Left ventricle myocardium superior (tissue), 1 donor: Measurements from ENCODE around the gene LRRC4C. TPM values are rescaled to one million over a fixed set of nuclear protein-coding genes. Genes with fewer than 3 reads are reported as not detected.

Experiments
- ATAC-seq: fragments of 200-7000 bp; cut with Tn5 transposase; one replicate; pipeline ENCODE4 v1.9.1; 2020; ENCODE audit warnings: mild to moderate bottlenecking, moderate library complexity
- DNase-seq: peaks from one replicate; pipeline ENCODE4 v3.0.0-alpha.2; 2020
- intact Hi-C: fragments of 100-400 bp; cut with micrococcal nuclease; formaldehyde crosslinking; loops from one replicate; pipeline ENCODE4 v1.11.0; 2022
- total RNA-seq: library from RNA; stranded (reverse); fragmentation: NEBNext Ultra II Directional; extraction: Animal tissue kit (Norgen Biotek cat#: 25700); gene quantifications from one replicate; pipeline ENCODE4 v1.2.1, GENCODE V29; 2021
- donor health status: DM: no; HTN: yes; CAD: no; lungs with severe emphysema.

The LRRC4C gene
- total RNA-seq, 1 donor from 2014 or later: 0.57 TPM

DNA sequence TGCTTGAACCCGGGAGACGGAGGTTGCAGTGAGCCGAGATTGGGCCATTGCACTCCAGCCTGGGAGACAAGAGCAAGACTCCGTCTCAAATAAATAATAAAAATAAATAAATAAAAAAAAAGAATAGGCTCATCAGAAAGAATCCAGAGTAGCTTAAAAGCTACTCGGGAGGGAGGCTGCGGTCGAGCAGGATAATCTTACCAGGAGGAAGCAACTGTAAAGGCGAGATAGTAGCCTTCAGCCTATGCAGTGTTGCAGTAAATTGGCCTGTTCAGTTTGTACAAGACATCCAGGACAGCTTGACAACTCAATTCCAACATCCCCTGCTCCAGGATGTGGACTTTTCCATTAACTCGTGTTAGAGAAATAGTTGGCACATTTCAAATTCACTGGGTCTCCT, 1164.7 kb downstream of the LRRC4C start:
- DNase-seq (no peak), ATAC-seq (no peak)
- intact Hi-C loops: no loop called here

DNA sequence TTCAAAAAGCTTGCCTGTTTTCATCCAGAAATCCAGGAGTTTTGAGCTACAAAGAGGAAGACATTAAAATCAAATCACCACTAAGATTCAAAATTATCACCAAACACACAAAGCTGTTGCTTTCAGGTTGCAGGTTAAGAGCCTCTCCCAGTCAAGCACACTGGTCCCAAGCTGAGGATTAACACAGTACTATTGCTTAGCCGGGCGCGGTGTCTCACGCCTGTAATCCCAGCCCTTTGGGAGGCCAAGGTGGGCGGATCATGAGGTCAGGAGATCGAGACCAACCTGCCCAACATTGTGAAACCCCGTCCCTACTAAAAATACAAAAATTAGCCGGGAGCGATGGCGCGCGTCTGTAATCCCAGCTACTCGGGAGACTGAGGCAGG, 1165.1 kb downstream of the LRRC4C start:
- DNase-seq (no peak), ATAC-seq (no peak)
- intact Hi-C loops: no loop called here

DNA sequence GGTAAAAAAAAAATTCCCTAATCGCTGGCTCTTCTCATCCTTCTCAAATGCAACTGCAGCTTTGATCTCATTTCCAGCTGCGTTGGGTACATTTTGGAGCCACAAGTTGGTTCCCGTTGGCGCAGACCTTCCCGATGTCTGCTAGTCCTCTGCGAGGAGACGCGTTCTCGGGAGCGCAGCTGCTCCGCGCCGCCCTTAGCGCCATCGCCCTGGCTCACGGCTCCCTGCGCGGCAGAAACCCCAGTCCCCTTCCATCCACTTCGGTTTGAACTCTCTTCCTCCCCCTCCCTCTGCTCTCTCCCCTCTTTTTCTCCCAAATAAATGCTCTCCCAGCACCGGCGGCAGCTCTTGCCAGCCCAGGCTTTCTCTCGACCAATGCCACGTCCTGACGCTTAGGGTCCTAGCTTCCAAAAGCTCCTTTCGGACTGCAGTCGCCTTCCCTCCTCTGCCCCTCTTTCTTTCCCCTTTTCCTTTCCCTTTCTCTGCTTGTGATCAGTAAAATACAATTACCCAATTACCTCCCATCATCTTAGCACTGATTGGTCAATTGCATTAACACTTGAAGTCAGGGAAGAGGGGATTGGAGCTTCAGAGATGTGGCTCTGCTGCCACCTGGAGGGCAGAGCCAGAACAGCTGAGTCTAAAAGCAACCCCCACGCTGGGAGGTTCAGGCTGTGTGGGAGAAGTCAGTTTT, 1165.7 kb downstream of the LRRC4C start:
- intact Hi-C loops: no loop called here
- ATAC-seq (peak; percentile 90), DNase-seq (peak; percentile 68)

DNA sequence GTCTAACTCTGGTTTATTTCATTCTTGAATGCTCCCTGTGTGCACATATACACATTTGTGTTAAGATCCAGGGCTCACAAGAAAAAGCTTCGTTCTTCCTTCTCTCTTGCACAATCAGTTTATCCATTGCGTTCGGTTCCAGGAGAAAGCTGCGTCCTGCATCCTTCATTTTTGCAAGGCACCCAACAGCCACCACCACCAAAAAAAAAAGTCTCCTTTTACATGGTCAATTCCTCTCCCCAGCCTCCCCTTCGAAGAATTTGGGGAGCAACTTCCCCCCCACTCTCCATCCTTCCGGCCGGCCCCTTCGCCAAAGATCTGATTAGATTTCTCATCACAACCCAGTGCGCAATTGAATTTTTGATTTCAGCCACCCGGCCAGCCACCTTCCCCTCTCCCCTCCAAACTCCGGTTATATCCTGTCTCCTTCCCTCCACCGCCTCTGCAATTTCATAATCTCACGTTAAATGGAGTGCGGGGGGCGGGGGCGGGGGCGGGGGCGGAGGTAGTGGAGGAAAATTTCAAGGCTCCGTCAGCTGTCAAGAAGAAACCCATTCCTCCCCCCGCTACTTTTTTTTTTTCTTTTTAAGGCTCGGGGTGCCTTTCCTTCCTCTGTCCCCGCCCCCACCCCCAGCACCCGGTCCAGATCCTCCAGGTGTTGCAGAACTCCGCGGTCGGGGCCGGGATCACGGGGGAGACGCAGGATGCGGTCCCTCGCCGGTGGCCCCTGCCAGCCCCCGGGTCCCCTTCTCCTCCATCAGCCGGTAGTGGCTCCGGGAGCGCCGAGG, 1166.5 kb downstream of the LRRC4C start:
- peak; percentile 21 for ATAC-seq
- no peak for DNase-seq

DNA sequence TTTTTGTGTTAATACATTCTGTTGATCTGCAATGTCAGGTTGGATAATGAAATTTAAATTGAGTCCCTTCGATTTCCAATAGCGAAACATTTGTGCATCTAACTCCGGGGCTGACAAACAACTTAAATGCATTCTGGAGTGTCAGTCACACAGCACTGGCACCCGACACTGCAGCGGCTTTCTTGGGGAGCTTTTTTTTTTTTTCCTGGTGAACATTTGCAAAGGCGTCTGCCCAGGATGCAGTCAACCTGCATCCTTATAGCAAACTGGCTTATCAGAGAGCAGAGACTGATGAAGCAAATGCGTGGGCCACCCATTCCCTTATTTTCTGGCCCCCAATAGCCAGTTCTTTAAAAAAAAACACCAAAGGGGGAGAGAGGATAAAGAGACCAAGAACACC, 1167.7 kb downstream of the LRRC4C start:
- ATAC-seq (no peak), DNase-seq (no peak)
- intact Hi-C loops: no loop called here

More for the DNA sequence above, 1166.5 kb downstream of the LRRC4C start:
- intact Hi-C loops: no loop called here

DNA sequence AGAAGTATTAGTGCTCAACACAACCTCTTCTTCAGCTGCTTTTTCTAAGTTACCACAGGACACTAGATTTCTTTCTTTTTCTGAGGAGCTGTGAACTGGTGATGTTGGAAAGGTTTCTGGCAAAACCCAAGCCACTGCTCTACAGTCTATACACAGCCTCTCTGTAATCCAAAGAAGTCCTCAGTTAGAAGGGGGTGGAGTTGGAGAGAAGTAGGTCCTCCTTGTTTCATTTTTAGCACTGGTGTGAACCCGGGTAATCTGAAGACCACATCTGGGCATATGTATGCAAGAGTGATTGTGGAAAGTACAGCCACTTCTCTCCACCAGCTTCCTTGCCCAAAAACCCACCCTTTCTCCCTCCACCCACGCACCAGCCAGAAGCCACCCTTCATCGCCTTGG, 1168.1 kb downstream of the LRRC4C start:
- intact Hi-C loops: no loop called here
- ATAC-seq (no peak), DNase-seq (no peak)

DNA sequence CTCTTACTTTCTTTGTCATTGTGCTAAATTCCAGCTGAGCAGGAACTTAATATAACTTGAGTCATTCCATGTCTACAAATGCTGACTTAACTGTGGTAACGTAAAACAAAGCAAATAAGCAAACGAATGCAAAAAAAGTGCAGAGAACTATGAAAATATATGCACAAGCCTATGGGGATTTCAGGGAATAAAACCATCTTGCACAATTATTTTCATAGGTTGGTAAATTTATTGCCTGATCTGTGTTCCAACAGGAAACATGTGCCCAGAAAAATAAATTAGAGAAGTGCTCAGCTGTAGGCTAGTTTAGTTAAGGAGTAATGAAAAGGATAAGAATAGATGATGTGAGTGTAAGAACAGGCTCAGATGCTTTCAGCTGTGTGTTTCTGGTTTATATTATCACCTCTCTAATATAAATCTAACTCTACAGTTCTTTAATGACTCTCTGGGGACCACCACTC, 1169.3 kb downstream of the LRRC4C start:
- ATAC-seq: no peak
- DNase-seq: no peak
- intact Hi-C loops: no loop called here

DNA sequence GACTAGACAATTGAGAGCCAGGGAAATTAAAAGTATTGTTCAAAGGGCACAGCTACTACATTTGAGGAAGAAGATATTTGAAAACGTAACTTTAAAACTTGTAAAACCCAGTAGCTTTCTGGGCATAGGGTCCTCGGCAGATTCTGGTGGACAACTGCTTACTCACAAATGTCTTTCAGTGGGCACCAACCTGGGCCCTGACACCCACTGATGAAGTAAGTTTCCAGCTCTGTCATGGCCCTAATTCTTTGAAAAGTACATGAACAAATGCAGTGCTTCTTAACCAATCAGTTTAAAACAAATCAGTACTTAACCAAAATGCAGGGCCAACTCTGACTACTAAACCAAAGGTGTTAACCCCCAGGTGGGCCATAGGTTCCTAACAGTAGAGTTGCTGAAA, 1170.1 kb downstream of the LRRC4C start:
- intact Hi-C loops: no loop called here
- no peak for DNase-seq
- no peak for ATAC-seq

DNA sequence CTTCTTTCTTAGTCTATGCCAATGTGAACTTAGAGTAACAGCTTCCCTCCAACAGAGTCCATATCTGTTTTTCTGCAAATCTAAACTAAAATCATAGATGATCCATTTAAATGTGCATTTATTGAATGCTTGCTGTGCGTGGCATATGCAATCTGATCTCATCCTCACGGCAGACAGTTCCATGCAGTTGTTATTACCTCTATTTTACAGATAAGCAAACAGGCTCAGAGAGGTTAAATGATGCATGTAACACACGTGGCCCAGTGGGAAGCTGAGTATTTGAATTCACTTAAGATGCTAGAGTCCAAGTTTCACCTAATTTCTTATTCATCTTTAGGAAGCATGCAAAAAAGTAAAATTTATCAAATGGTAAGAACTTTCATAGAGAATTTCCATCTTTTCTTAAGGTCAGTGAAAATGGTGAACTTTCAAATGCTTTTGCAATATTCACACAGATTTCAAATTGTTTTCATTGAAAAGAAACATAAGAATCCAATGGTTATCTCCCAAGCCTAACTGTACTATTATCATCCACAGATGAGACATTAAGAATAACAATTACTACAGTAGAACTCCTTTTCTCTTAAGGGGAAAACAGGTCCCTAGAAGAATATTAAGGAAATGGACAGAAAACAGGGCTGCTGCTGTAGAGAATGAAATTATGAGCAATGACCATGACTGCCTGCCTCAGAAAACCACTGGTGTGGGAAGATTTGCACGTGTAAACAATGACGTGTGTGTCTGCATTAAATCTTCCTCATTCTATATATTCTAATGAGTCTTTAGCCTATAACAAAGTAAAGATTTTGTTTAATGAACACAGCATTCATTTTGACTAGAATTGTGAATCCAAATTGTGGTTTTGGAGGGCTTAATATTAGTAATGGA, 1171.3 kb downstream of the LRRC4C start:
- intact Hi-C loops: no loop called here
- no peak for DNase-seq
- ATAC-seq: no peak

DNA sequence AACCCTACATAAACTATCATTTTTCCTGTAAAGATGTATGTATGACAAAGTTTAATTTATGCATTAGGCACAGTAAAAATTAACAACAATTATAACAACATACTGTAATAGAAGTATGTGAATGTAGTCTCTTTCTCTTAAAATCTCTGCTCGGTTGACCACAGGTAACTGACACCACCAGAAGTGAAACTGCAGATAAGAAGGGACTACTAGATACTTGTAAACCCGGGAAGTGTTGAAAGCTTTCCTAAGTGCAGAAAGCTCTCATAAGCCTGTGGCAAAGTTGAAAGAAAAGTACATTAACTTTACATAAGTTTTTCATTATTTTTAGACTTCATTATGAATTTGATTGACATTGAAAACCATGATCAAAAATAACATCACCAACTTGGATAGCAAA, 1173.3 kb downstream of the LRRC4C start:
- ATAC-seq (no peak), DNase-seq (no peak)
- intact Hi-C loops: no loop called here

DNA sequence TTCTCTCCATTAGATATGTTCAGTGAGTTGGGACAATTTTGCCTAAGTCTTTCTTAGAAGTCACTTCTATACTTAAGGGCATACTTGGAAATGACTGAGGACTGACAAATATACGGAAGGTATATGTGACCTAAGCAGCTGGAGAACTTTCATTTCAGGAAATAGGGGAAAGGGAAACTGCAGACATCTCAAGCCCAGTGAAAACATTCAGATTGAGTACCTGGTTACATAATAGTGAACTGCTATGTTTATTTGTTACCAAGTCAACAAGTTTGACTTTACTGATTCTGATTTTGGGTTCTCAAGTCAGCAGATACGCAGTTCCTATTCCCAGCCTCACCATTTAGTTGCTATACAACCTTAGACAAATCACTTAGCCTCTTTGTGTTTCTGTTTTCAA, 1173.9 kb downstream of the LRRC4C start:
- intact Hi-C loops: no loop called here
- ATAC-seq (no peak), DNase-seq (no peak)

DNA sequence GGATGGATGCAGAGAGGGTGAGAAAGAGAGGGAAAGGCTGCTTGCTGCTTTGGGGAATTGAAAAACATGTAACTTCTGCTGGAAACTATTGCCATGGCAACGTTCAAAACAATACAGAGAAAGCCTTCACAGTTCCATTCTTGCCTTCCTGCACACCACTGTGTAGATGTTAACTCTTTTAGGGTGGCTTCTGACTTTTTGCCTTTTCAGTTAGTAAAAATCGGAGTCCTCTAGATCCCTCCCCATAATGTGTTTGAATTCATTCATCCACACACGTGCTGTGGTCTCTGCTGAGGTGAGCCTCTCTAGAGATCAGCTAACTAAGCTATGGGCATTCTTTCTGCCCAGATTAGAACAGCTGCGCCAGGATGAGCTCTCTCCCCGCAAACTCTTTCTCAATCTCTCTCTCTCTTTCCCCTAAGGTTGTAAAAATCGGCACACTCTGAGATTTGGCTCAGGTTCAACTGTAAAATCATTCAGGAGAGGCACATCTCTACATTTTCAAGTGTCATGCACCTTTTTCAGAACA, 1178.3 kb downstream of the LRRC4C start:
- DNase-seq (no peak), ATAC-seq (peak; percentile 49)
- intact Hi-C loops: no loop called here

DNA sequence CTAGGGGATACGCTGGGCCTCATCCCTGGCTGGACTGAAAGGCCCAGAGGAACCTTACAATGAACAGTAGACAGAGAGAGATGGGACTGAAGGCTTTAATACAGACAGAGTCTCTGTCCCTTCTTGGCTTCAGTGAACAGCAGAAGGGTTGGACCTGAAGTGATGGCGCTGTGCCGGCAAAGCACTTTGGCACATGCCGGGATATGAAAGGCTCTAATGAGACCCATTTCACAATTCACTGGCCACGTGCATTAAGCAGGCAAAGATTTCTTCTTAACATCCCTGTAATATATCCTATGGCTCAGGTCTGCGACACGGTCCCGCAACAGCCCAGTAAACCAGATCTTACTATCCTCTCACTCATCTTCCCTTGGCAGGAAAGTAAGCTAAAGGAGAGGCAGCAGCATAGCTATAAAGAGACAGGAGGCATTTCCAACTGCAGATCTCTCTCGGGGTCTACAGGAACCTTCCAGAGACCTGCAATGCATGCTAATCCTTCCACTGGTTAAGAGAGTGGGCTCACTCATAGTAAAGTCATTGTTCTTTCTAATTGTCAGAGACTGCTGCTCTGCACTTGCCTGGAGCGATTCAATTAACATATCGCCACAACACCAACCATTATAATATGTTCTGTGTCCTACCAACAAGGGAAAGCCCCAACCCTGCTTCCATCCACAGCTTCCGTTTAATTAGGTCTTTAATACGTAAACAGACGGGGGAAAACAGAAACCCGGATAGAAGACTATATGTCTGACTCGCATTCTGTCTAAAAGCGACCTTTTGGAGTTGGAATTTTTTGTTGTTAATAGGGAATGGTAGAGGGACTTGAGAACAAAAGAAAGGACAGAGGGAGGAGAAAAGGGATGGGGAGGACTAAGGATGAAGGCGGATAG, 1179.0 kb downstream of the LRRC4C start:
- intact Hi-C loops: no loop called here
- DNase-seq: peak; percentile 55

DNA sequence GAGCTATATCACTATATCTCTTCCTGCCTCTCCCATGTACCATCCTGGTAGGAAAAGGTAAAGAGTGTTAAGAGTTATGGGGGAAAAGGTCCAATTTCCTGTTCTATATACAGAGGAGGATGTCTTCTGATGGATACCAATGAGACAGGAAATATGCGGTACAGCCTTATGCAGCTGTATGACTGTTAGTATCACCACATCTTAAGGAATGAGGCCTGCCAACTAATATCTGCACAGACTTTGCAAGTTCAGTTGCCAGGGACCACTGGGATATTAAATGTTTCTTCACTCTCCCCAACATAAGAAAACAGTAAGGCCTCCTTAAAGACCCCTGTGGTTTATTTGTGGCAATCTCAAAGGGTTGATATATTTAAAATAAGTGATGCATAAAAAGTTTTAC, 1182.5 kb downstream of the LRRC4C start:
- DNase-seq (no peak), ATAC-seq (no peak)
- intact Hi-C loops: no loop called here

More for the DNA sequence above, 1179.0 kb downstream of the LRRC4C start:
- peak; percentile 46 for ATAC-seq

DNA sequence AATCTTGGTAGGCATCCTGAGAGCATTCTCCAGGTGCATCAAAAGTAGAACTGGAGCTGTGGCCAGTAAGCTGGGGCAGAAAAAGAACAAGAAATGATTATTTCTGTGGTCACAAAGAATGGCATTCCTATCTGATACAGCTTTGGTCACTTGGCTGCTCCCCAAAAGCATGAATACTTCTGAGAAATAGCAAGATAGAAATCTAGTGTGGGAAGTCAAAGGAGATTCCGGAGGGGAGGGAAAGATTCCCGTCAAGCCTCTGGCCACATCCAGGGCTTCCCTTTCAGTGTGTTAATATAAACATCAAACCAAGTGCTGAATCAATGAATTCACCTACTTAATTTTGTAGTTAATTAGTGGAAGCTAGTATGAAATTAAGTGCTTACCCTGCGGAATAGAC, 1185.4 kb downstream of the LRRC4C start:
- ATAC-seq (no peak), DNase-seq (no peak)
- intact Hi-C loops: no loop called here

DNA sequence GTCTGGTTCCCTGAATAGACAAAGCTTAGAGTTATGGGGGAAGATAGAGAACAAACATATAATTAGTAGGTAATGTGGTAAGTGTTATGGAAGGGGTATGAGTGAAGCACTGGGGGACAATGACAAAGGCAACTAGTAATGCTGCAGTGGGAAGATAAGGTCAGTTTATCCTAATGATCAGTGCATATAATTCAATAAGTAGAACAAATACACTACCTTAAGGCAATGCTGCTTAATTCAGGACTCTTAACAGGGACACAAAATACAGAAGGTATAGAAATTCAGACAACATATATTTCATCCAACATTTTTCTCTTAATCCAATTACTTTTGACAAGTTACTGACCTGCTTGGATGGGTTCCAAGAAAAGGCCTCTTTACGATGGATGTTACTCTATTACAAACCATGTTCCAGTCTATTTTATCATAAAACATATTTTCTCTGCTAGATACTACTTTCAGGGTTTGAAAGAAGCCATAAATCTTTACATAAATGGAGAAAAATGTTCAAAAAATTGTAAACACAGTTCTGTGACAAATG, 1186.2 kb downstream of the LRRC4C start:
- DNase-seq (no peak), ATAC-seq (no peak)
- intact Hi-C loops: no loop called here

DNA sequence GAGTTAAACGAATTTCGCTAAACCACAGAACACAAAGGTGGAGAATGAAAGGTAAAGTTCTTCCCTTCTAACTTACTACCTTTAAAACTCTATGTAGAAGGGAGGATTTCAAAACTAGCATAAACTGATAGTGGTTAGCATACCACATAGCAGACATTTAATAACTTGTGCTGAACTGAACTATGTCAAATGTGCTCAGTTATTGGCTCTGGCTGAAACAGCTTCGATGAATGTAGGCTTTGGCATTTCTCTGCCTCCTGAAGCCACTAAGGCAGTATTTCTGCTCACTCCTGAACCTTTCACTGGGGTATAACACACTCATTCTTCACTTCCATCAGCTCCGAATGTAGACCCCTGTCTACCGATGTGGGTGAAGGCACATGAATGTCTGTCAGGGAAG, 1188.1 kb downstream of the LRRC4C start:
- ATAC-seq (no peak), DNase-seq (no peak)
- intact Hi-C loops: no loop called here

DNA sequence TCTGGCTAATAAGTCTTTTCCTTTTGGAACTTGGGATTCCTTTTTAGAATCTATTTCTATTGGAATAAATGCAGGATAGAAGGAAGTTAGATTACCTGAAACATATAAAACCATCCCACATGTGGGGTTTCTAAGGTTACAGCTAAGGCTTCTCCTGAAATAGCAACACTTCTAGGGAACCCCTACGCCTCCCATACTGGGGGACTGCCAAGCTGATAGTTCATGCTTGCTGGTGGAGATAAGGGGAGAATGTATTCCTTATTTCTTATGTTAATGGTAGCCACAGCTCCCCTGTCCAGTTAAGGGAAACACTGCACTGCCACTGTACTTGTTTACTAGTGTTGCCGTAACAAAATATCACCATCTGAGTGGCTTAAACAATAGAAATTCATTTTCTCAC, 1189.6 kb downstream of the LRRC4C start:
- no peak for DNase-seq
- intact Hi-C loops: no loop called here
- ATAC-seq: no peak
